ENCODE measurements around the gene ADCY2. TPM values are rescaled to one million over a fixed set of nuclear protein-coding genes. Genes with fewer than 3 reads are reported as not detected.

The ADCY2 gene
- total RNA-seq, 1 experiment from 2014 or later, result 31.3 TPM

DNA sequence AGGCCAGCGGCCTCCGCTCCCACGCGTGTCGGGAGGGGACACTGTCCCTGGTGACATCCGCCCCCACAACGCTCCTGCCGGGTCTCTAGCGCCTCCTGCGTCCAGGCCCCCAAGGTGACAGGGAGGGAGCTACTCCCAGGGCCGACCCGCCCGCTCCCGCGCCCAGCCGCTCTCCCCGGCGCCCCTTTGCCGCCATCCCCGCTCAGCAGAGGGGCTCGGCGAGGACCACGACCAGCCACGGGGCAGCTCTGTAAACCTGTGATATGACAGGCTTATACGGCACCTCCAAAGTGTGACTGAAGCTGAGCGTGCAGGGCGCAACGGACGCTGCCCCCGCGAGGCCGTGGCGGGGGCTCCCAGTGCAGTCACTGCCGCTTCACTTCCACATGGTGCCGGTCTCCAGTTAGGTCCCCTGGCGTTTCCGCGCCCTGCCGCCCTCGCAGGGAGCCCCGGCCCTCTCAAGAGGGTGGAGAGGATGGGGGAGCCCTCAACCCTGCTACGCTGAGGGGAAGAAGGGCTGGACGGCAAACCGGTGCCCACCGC, 978 bp upstream of the ADCY2 start:
- peaks cover 0 to 5% (median 0%) of the 10 kb centered on the region in 3 experiments; a peak in 2 of 7 replicates for H3K36me3 Mint-ChIP-seq (ENCODE audit: insufficient read depth in 1 of 3, low read depth in 3 of 3)
- Histone ChIP-seq H3K23ac (ENCODE audit: insufficient read length, low read depth, low read length) (no peak overlapping the region), H3K27ac (ENCODE audit: insufficient read length, low read depth, low read length) (no peak overlapping the region), H3K18ac (ENCODE audit: insufficient read length, low read depth, low read length) (no peak overlapping the region), H4K91ac (ENCODE audit: insufficient read length, low read depth, low read length) (no peak overlapping the region), H2BK120ac (ENCODE audit: low read depth, low read length, poor library complexity, severe bottlenecking) (no peak overlapping the region), H2BK5ac (ENCODE audit: insufficient read length, low read length) (no peak overlapping the region), H2BK12ac (ENCODE audit: insufficient read length, low read depth, low read length) (no peak overlapping the region), H3K4ac (ENCODE audit: low read depth, low read length) (no peak overlapping the region), H2AK5ac (ENCODE audit: insufficient read length, low read length) (no peak overlapping the region), H3K14ac (ENCODE audit: insufficient read depth, low read length) (no peak overlapping the region), H4K5ac (ENCODE audit: insufficient read length, low read depth, low read length) (no peak overlapping the region), H3K9me3 (ENCODE audit: control insufficient read depth, low read depth, low read length) (no peaks in the 10 kb centered on the region), H4K20me1 (ENCODE audit: control insufficient read depth, insufficient read depth, insufficient read length) (no peaks in the 10 kb centered on the region), H3K4me1 (ENCODE audit: insufficient read depth, low read length) (peaks cover 22% of the 10 kb centered on the region), H3K56ac (ENCODE audit: insufficient read length, low read depth, low read length) (no peak overlapping the region), H2AFZ (ENCODE audit: low read length) (no peak overlapping the region), H2BK15ac (ENCODE audit: low read depth, low read length) (no peak overlapping the region), H2BK20ac (ENCODE audit: low read depth, low read length, poor library complexity, severe bottlenecking) (no peak overlapping the region), H3K79me2 (ENCODE audit: insufficient read depth, low read length) (peaks cover 16% of the 10 kb centered on the region; the same call in 1 of the 2 replicates), H3K23me2 (ENCODE audit: insufficient read length, low read depth, low read length, poor library complexity, severe bottlenecking) (peaks cover 19% of the 10 kb centered on the region), H3T11ph (ENCODE audit: low read length) (no peak overlapping the region), H3K4me2 (ENCODE audit: insufficient read depth, insufficient read length, low read length) (peak overlapping the region; percentile 54), H3K79me1 (ENCODE audit: insufficient read depth, low read depth, low read length, poor library complexity, severe bottlenecking) (peaks cover 3% of the 10 kb centered on the region), H3K27me3 (ENCODE audit: insufficient read depth, low read length) (no peaks in the 10 kb centered on the region), H4K8ac (replicated peaks; ENCODE audit: insufficient read length, low read depth, low read length) (no peak overlapping the region), H3K9ac (ENCODE audit: extremely low read depth, insufficient read length, low read length) (no peak overlapping the region)
- no CpG with 5 or more reads among the region's 45 CpGs for WGBS (ENCODE audit: extremely low coverage, insufficient read length, low lambda C conversion rate)
- no peaks in the 10 kb centered on the region for H3K27me3 Mint-ChIP-seq (ENCODE audit: low read depth)
- H3K27ac Mint-ChIP-seq, result no peak overlapping the region
- H3K4me1 Mint-ChIP-seq, result peaks cover 48 to 55% of the 10 kb centered on the region in 2 experiments
- H3K4me3 Mint-ChIP-seq, result peak overlapping the region; percentile 75 to 85
- H3K9me3 Mint-ChIP-seq, result no peaks in the 10 kb centered on the region; a peak in 2 of 5 replicates
- peak; percentile 68 for DNase-seq
- peak; percentile 65 for TF ChIP-seq CTCF (conservative IDR thresholded peaks at IDR 0.05)

All from H9 (cell line).